GM12873 (cell line): ENCODE data around the gene PGA5.

ENCODE experiments used
- CTCF ChIP-seq: IDR thresholded peaks from 2 replicates; pipeline ENCODE4 v1.5.1; 2012; ENCODE audit warnings: low read depth, mild to moderate bottlenecking, moderate library complexity, low read length, control low read depth; ENCODE audit not compliant: insufficient read depth; ENCODE audit errors: missing control alignments

Gene PGA5

GRCh38 chr11:61272731-61273130 is 31.8 kb downstream of the PGA5 start:
- no peak for TF ChIP-seq CTCF

- TF ChIP-seq CTCF = no peak
Observed at GRCh38 chr11:61273178-61274078, 32.5 kb downstream of the PGA5 start.

- no peak for TF ChIP-seq CTCF
Observed at GRCh38 chr11:61274084-61274483, 33.1 kb downstream of the PGA5 start.

- no peak for TF ChIP-seq CTCF
Observed at GRCh38 chr11:61275191-61275590, 34.2 kb downstream of the PGA5 start.

GRCh38 chr11:61277186-61278000 is 36.4 kb downstream of the PGA5 start:
- no peak for TF ChIP-seq CTCF

GRCh38 chr11:61278001-61278470 is 37.1 kb downstream of the PGA5 start:
- no peak for TF ChIP-seq CTCF

GRCh38 chr11:61279934-61280659 is 39.1 kb downstream of the PGA5 start:
- no peak for TF ChIP-seq CTCF
